SK-N-SH treated with all-trans-retinoic acid at 6 μM for 48 hours (cell line): Measurements from ENCODE around the gene ARSB.

ENCODE experiments used
- ARNTL ChIP-seq: fragments of 450-650 bp; formaldehyde crosslinking; IDR thresholded peaks from 2 replicates; pipeline ENCODE4 v1.5.0; 2020; ENCODE audit warnings: low read depth, mild to moderate bottlenecking, moderate library complexity, borderline replicate concordance
- CREB5 ChIP-seq: fragments of 250-450 bp; sonication (Bioruptor Pico); IDR thresholded peaks from 2 replicates; pipeline ENCODE4 v1.5.1; 2020; ENCODE audit warnings: low read depth, mild to moderate bottlenecking, moderate library complexity
- PATZ1 ChIP-seq: fragments of 250-450 bp; sonication (Bioruptor Pico); IDR thresholded peaks from 2 replicates; pipeline ENCODE4 v1.8.0; 2020; ENCODE audit warnings: mild to moderate bottlenecking, moderate library complexity, borderline replicate concordance
- TOX ChIP-seq: fragments of 250-450 bp; sonication (Bioruptor Pico); IDR thresholded peaks from 2 replicates; pipeline ENCODE4 v1.8.0; 2021; ENCODE audit warnings: mild to moderate bottlenecking, moderate library complexity, borderline replicate concordance
- ZFP30 ChIP-seq: fragments of 450-650 bp; formaldehyde crosslinking; IDR thresholded peaks from 2 replicates; pipeline ENCODE4 v1.5.0; 2022; ENCODE audit warnings: mild to moderate bottlenecking, moderate library complexity

GRCh38 chr5:78912085-78912771 lies 72.9 kb downstream of the ARSB start:
- peak; percentile 67; the same call in 1 of the 2 replicates for TF ChIP-seq CREB5 (CRISPR knock-in tag)
- no peak for TF ChIP-seq ARNTL (CRISPR knock-in tag)
- TF ChIP-seq TOX (CRISPR knock-in tag), result no peak
- TF ChIP-seq PATZ1 (CRISPR knock-in tag), result no peak
- TF ChIP-seq ZFP30 (CRISPR knock-in tag), result no peak
